ENCODE data around the gene EMC8. TPM values are rescaled to one million over a fixed set of nuclear protein-coding genes. Genes with fewer than 3 reads are reported as not detected.

Gene EMC8
- total and polyA plus RNA-seq, 2 of the 8 experiments (the other 6 are each of a cell fraction or from before 2014, with no cell fraction given), result 52.2 to 69.7 TPM

DNA sequence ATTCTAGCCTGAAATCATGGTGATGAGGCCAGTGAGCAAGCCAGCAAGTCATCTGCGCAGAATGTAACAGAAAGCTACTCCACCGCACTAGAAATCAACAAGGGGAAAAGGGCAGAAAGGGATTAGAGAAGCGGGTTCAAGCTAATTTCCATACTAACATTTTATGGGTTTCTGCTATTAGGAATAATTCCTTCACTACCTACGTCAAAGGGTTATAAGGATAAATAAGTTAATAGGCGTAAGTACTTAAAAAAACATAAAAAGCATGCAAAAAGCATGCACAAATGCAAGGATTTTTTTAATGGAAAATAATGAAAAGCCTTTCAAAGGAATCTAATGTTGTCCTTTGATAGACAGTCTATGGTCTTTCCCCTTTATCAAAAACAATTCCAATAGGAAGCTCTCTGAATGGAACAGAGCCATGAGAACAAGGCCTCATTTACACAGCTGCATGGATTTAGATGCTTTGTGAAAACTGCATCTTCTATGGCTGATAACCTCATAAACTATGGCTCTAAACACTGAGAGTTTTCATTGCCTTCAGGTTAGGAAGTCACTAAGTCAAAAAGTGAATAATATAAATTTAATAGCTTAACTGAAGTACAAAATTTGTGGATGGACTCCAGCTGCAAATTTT is 5.6 kb downstream of the EMC8 start (continued):
- TF ChIP-seq SIRT6 (IDR thresholded peaks at IDR 0.05; ENCODE audit: low read length) (no peak), TAF1 (IDR thresholded peaks at IDR 0.05; ENCODE audit: low read depth, low read length) (no peak), SAP30 (IDR thresholded peaks at IDR 0.05; ENCODE audit: insufficient read depth, insufficient replicate concordance, low read length) (no peak)

Data from H1 (cell line).